GM18951 (cell line): Measurements from ENCODE around the gene ACKR3.

ENCODE experiments used
- POLR2A ChIP-seq: IDR thresholded peaks from 4 replicates; pipeline ENCODE4 v1.6.1; 2011; ENCODE audit warnings: mild to moderate bottlenecking; ENCODE audit not compliant: insufficient read length, insufficient read depth; ENCODE audit errors: extremely low read depth
- in situ Hi-C: fragments of 300-500 bp; cut with MboI; formaldehyde crosslinking; loops from one replicate; pipeline ENCODE4 v1.12.0; 2022; ENCODE audit warnings: low sequenced_read_pairs, mixed read lengths, inconsistent platforms; ENCODE audit not compliant: unreplicated experiment

Gene ACKR3

DNA sequence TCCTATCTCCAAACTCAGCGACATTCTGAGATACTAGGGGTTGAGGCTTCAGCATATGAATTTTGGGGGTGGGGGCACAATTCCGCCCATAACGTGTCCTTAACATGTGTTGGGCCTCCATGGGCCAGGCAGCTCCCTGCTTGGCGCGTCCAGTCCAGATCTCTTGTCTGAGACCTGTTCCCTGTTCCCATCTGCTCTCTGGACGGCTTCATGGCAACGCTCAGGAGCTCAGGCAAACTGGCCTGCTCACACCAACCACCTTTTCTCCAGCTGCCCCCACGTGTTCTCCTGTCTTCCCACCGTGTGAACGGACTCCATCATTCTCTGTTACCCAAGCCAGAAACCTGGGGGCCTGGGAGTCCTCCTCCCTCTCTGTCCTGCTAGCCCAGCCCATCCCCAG is 36.4 kb downstream of the ACKR3 start:
- in situ Hi-C loops: no loop called here
- no peak for TF ChIP-seq POLR2A

DNA sequence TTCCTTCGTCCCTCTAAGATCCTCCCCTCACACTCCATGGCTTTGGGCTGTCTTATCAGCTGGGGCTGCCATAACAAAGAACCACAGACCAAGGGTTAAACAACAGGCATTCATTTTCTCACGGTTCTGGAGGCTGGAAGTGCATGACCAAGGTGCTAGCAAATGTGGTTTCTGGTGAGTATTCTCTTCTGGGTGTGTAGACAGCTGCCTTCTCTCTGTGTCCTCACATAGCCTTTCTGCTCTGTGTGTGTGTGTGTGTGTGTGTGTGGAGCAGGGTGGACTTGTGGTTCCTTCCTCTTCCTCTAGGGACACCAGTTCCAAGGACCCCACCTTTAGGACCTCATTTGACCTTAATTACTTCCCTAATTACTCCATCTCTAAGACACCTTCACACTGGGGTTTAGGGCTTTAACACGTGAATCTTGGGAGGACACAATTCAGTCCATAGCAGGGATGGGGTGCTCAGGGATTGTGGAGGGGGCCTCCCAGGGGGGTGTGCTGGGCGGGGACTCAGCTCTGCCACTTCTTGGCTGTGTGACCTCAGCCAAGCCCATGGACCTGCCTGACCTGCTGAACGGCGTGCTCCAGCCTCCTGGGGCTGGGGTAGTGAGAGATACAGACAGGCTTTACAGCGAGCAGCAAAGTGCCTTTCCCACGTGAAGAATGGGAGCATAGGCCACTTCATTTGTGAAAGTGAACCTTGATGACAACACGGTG is 38.0 kb downstream of the ACKR3 start:
- in situ Hi-C loops: no loop called here
- TF ChIP-seq POLR2A: no peak

DNA sequence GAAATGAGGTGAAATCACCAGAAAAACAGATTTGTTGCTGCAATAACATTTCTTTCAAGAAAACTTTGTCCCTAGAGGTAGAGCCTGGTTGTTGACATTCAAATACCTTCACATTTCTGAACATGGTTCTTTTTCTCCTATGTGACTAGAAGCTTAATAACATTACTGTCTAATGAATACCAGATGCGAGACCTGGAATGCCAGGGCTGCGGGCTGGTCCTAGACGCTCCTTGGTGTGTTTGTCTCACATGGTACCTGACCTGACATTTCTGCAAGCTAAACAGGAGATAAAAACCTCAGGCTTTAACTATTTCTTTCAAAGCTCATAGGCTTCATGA is 38.5 kb downstream of the ACKR3 start:
- in situ Hi-C loops: no loop called here
- TF ChIP-seq POLR2A: no peak

DNA sequence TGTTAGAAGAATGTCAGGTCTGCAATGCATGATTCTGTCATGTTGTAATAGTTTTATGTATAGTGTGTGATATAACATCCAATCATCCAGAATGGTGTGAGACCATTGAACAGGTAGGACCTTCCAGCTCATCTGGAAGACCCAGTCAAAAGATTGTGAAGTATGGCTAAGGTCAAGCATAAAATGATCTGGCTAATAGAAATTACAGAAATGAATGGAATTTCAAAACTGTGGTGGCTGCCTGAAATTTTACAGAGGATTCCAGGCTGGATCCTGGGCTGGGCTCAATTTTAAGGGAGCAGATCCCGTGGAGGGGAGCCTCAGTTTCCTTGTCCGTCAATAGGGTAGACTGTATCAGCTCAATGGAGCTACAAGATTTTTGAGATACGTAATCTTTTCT is 39.1 kb downstream of the ACKR3 start:
- TF ChIP-seq POLR2A: no peak
- in situ Hi-C loops: no loop called here

DNA sequence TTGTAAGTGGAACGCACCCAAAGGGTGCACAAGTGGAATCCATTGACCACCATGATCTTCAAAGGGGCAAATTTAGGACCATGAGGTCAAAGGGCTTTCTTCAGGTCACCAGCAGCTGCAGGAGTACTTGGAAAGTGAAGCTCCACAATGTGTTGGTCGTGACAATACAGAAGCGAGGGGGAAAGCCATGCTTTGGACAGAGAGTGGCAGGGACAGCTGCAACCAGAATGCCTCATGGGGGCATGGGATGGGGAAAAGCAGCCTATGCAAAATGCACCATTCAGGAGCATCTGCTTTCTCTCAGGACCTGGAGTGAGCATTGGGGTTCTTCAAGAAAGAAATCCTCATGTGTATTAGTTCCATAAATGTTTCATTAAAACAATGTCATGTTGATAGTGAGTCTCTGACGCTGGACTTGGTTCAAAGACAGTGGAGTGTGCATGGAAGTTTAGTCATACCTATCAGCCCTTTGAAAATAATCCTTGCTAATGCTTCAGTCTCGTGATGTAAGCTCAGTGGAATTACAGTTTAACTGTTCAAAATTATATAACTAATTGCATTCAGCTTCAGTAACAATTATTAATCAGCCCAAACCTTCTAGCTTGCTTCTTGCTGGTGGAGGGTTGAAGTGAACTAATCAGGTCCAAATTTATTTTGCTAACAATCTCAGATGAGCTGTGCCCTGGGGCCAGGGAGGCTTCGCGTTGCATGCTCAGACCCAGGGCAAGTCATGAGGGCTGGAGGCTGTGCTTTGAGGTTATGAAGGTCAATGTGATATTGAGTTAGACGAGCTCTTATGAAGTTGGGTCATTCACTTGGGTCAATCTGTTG is 41.6 kb downstream of the ACKR3 start:
- in situ Hi-C loops: no loop called here

DNA sequence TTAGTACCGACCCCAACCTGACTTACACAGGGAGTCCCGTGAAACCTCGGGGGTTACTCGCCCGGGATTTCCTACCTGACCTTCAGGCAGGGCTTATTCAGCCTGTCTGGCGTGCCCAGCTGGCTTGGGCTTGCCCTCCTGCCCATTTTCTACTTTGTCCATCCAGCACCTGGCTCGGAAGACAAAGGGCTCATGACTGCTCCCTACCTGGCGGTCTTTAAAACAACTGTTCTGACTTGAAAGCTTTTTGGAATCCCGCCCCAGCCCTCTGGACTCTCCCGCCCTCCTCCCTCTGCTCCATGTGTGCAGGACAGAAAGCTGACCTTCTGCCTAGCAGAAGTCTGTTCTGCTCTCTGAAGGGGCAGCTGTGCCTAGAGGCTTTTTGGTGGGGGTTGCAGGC is 43.1 kb downstream of the ACKR3 start:
- TF ChIP-seq POLR2A: no peak
- in situ Hi-C loops: no loop called here

More for the DNA sequence above, 41.6 kb downstream of the ACKR3 start:
- no peak for TF ChIP-seq POLR2A

DNA sequence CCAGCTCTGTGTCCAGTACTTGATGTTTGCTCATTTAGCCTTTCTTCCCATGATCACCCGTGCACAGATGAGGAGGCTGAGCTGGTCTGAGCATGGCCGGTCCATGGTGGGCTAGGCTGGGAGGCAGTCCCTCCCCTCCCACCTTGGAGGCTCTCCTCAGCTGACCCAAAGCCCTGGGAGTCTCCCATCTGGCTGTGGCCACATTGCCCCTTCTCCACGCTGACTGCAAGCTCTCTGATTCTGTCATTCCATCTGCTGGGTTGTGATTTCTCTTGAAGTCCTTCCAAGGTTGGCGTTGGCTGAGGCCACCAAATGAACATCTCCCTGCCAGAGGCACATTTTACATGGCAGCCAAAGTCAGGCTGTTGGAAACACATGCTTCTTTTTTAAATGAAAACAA is 44.0 kb downstream of the ACKR3 start:
- no peak for TF ChIP-seq POLR2A
- in situ Hi-C loops: no loop called here

DNA sequence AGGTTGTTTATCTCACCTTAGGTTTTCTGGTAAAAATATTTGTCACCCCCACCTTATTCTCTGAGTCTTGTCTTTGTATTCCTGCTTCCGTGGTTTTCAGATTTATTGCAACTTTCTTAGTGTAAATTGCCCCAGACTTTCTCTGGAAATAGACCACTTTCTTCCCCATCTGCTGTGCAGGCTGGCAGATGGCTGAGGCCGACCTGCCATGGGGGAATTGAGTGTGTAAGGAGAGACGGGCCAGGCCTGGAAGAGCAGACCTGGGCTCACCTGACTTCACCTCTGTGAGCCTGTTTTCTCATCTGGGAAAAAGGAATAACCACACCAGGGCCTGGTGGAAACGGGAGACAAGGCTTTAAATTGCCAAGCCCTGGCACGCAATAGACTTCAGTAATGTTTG is 44.9 kb downstream of the ACKR3 start:
- no peak for TF ChIP-seq POLR2A
- in situ Hi-C loops: no loop called here

DNA sequence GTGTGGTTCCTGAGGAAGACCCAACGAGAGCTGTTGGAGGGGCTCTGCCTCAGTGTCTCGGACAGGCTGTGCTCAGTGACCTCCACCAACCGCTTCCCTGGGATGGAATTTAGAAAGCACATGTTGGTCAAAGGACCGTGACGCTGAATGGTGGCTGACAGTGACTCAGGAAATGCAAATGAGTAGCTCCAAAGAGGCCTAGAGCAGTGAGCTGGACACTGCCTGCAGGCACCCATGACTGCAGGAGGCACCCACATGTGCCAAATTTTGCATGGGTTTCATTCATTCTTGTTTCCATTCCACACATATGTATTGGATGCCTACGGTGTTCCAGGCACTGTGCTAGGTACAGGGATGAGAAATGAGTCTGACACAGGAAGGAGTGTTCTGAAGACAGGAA is 46.4 kb downstream of the ACKR3 start:
- no peak for TF ChIP-seq POLR2A
- in situ Hi-C loops: no loop called here

DNA sequence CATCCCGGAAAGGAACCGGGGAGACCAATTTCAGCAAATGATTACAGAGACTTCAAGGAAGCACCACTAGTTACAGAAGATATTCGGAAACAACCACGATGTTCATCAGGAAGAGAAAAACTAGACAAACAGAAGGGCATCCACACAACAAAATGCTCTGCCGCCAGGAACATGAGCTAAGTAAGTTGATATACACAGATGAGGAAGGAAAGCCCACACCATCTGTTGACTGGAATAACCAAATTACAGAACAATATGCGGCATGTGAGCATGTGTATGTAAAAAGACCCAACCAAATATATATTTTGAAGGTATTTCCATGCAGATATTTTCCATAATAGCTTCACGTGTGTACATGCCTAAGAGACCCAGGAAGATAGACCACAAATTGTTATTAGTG is 47.0 kb downstream of the ACKR3 start:
- no peak for TF ChIP-seq POLR2A
- in situ Hi-C loops: no loop called here

DNA sequence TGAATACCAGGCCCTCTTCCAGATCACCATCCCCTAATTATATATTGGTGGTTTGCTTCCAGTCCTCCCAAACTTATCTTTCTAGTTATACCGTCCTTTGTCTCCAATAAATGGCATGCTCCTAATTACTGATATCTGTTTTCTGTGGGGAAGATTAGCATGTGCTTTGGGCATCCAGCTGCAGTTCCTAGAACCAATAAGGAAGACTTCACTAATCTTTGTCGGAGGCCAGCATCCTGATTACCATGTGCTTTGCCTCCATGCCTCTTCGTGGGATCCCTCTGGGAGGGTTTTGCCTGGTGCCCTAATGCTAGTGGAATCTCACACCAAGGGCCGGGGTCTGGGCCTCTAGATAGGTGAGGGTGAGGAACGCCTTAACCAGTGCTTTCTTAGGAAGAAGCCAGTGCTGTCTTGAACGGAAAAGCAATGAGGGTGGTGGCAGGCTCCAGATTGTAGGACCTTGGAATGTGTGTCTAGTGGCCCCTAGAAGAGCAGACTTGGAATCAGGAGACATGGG is 47.7 kb downstream of the ACKR3 start:
- TF ChIP-seq POLR2A: no peak
- in situ Hi-C loops: no loop called here

DNA sequence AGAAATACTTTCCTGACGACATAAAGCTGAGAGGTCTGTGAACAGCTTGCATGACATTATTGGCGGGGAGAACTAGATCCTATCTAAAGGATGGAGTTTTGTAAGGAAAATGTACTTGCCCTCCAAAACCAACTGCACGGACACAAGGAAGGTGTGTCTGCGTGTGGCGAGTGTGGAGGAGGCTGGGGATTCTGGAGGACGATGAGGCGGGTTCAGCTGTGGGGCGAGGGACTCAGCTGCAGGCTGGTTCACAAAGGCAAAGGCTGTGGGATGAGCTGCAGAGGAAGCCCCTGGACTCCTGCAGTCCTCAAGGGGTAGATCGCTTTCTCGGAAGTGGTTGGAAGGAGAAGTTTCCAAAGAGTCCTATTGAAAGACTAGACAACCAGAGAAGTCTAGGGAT is 48.2 kb downstream of the ACKR3 start:
- in situ Hi-C loops: no loop called here

DNA sequence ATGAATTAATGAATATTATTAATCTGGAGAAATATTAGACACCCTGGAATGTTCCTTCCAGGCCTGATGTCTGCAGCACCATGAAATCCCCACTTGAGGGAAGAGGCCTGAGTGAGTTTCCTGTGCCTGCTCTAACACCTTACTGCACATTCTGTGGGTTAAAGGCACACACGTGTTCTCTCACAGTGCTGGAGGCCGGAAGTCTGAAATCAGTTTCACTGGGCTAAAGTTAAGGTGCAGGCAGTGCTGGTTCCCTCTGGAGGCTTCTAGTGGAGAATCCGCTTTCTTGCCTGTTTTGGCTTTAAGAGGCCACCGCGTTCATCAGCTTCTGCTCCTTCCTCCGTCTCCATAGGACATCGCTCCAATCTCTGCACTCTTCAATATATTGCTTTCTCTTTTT is 48.7 kb downstream of the ACKR3 start:
- in situ Hi-C loops: no loop called here
- no peak for TF ChIP-seq POLR2A

More for the DNA sequence above, 48.2 kb downstream of the ACKR3 start:
- no peak for TF ChIP-seq POLR2A

DNA sequence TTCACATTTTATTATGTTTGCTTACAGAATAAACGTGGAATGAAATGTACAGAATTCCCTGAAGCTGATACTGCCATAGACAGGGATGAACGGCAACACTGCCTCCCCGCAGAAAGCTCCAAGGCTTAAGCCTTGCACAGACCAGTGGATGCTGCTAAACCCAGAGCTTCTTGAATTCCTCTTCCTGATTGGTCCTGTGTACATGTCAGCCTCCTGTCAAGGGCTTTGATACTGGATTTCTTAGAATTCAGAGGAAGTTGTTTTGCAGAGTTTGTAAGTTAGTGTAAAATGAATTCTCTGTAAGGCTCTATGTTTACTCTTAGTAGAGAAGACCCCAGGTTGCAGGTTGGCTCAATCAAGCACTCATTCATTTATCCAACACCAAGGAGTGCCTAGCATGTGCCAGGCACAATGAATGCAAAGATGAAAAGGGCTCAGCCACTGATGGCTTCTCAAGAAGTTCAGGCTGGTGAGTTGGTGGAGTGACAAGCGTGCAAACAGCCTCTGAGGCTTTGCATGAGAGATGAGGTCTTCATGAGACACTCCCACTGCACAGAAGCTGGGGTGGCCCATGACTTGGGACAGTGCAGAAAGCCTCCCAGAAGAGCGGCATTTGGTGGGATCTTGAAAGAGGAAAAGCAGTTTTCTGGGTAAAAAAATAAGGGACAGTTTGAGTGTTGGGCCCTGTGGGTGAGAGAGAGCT is 50.4 kb downstream of the ACKR3 start:
- in situ Hi-C loops: no loop called here
- no peak for TF ChIP-seq POLR2A

DNA sequence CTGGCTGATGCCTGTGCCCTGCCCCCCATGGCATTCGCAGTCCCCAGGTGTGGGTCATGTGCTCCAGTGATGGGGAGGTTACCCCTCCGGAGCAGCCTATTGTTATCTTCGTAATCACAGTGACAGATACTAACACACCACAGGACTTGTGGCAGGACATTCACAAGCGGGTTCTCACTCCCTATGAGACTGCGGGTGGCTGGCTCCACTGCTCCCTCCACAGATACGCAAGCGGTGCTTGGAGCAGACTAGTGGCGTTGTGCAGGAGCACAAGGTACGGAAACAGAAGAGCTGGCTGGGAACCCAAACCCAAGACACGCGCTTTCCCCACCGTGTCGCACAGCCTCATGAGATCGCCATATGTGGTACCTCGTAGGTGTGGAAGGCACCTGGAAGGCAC is 52.2 kb downstream of the ACKR3 start:
- in situ Hi-C loops: no loop called here
- TF ChIP-seq POLR2A: no peak
